ENCODE results near the gene SLC49A4.

The SLC49A4 gene

GRCh38 chr3:122907471-122907870, 112.6 kb downstream of the SLC49A4 start:
- DNase-seq (ENCODE audit: low read depth), result no peak

DNA sequence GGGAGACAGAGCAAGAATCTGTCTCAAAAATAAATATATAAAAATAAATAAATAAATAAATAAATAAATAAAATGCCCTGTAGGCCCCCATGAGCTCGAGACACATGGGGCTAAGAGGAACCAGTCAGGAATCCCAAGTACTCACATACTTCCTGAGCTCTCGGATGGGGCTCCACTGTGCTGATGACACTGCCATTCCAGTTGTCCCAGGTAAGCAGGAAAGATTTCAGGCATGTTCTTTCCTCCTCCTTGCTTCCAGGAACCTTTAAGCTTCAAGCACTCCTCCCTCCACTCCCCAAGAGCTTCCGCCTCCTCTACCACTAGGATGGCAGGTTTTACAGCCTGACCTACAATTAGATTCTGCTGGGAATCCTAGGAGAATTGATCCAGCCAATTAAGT, 113.4 kb downstream of the SLC49A4 start:
- no peak for DNase-seq (ENCODE audit: low read depth)

- DNase-seq (ENCODE audit: low read depth), result no peak
Observed at GRCh38 chr3:122911901-122912300, 117.0 kb downstream of the SLC49A4 start.

GRCh38 chr3:122912772-122913538, 118.1 kb downstream of the SLC49A4 start:
- DNase-seq (ENCODE audit: low read depth), result no peak

- DNase-seq (ENCODE audit: low read depth), result no peak
Observed at GRCh38 chr3:122913539-122914100, 118.8 kb downstream of the SLC49A4 start.

GRCh38 chr3:122915300-122916055, 120.6 kb downstream of the SLC49A4 start:
- DNase-seq (ENCODE audit: low read depth), result no peak

DNA sequence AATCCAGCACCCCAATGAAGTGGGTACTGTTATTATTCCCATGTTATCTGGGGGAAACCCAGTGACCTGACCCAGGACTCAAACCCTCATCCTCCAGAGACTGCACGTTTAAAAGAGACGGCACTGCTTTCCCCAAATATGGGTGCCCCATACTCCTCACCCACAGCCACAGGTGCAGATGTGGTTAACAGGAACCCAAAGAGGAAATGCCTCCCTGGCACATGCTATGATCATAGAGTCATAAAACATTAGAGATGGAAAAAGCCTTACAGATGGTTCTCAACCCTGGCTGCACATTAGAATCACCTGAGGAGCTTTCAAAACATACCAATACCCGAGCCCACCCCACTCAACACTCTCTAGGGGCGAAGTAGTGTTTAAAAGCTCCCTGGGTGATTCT, 121.2 kb downstream of the SLC49A4 start:
- DNase-seq (ENCODE audit: low read depth), result no peak

- DNase-seq (ENCODE audit: low read depth), result no peak
Observed at GRCh38 chr3:122916580-122916979, 121.7 kb downstream of the SLC49A4 start.

- no peak for DNase-seq (ENCODE audit: low read depth)
Observed at GRCh38 chr3:122917412-122917811, 122.5 kb downstream of the SLC49A4 start.

DNA sequence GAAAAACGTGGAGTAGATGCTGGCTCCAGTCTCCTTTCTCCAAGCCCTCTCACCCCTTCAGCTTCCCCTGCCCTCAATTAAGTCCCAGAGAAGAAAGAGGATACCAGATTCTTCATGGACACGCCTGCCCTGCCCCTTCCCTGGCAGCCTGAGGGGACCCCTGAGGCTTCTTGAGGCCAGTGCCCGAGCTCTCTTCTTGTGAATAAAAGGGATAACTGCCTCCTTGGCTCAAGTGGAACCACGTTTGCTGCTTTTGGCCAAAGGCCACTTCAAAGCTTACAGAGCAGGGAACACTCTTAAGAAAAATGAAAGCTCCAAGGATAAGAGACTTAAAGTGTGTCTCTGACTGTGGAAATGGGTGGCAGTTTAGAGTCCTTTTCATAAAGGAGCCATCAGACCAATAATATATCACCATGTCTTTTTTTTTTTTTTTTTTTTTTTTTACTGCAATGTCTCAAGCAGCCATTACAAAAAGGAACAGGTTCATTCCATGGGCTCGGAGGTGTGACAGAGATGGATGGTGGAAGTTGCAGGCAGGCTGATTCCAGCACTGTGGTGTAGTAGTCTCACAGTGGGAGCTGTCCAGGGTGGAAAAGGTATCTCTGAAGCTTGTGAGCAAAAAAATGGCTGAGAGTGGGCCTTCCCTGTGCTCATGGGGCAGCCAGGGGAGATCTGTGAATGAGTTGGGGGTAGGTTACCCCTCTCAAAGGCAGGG, 123.9 kb downstream of the SLC49A4 start:
- DNase-seq (ENCODE audit: low read depth), result no peak

GRCh38 chr3:122919291-122919610, 124.4 kb downstream of the SLC49A4 start:
- no peak for DNase-seq (ENCODE audit: low read depth)

GRCh38 chr3:122920986-122921385, 126.1 kb downstream of the SLC49A4 start:
- no peak for DNase-seq (ENCODE audit: low read depth)

DNA sequence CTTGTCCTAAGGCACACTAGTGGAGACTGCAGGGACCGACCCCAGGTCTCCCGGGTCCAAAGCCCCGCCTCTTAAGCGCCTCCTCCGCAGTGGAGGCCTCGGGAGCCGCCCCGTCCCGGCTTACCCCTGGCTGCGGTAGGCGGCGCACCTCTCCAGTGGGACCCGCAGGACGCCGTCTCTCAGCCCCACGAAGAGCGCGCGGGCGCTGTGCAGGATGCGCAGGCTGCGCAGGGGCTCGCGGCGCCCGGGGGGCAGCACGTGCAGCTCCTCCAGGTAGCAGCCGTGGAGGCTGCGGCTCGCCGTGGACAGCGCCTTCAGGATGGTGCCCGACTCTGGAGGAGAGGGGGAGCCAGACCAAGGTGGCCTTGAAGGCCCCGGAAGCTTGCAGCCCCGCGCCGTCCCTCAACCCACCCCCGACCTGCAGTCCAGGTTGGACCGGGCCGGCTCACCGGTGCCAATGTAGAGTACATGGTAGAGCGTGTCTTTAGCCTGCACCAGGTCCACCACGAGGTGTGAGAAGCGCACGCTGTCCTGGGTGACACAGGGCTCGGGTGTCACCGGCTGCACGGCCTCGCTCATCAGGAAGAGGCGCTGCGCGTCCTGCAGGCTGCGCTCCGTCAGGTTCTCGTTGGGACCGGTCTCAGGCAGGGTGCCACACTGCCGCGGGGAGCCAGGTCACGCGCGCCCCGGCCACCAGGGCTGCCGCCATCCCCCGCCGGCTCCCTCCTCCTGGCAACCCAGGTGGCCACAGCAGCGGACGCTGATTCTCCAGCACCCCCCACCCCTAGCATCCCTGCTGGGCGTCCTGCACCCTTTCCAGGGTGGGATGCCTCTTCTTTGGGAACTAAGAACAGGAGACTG, 127.2 kb downstream of the SLC49A4 start:
- DNase-seq (ENCODE audit: low read depth), result no peak

GRCh38 chr3:122923611-122924010, 128.7 kb downstream of the SLC49A4 start:
- DNase-seq (ENCODE audit: low read depth), result no peak

DNA sequence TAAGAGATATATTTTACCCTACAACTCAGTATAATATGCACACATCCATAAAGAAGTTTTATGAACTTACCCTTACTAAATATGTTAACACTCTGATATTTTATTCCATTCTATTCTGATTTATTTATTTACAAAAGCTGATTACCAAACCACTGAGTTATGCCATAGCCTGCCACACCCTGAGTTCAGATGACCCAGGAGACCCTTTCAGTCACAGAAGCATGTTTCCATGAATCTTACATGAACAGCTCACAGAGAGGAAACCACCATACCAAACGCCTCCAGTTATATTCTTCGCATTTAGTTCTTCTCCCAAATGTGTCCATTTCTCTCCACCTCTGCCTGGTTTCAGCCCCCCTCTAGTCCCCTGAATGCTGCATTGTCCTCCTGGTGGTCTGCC, 129.2 kb downstream of the SLC49A4 start:
- DNase-seq (ENCODE audit: low read depth), result no peak

DNA sequence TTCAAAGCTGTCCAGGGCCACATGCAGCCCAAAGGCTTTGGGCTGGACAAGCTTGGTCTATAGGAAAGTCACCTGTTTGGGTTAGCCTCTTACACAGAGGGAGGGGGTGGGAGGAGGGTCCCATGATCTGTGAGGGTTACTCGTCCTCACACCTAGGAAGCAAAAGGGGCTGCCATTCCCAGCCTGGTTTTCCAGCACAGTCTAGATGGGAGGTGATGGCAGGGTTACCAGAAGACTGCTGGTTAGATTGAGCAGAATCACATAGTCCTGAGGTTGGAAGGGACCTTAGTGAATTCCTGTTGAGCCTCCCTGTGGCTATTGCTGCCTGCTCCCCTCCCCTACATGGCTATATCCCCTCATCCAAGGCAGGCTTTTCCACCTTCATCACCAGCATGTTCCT, 130.9 kb downstream of the SLC49A4 start:
- DNase-seq (ENCODE audit: low read depth), result no peak

DNA sequence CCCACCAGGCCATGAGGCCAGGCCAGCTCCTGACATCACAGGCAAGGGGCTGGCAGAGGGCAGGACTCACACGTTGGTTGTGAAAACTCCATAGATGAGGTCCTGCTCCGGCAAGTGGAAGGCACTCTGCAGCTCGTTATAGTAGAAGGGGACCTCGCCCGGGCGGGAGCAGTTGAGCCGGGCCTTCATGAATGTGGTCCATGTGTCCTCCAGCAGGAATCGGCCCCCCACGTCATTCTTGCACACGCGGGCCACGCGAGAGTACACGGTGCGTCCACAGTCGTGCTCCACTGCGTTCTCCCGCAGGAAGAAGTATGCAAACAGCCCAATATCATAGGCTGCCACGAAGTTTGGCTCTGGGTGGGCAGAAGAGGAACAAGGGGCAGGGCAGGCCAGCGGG, 131.5 kb downstream of the SLC49A4 start:
- DNase-seq (ENCODE audit: low read depth), result no peak

DNA sequence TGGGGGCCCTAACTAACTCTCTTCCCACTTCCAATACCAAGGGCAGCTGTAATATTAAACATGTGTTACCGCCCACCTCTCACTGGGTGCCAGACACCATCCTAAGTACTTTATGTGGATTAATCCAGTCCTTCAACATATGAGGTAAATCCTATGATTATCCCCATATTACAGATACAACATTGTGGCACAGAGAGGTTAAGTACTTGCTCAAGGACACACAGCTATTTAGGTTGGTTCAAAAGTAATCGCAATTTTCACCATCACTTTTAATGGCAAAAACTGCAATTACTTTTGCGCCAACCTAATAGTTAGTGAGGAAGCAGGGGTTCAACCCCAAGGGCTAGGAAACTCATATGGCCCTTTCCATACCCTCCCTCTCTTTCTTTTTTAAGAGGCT, 131.9 kb downstream of the SLC49A4 start:
- DNase-seq (ENCODE audit: low read depth), result no peak

- DNase-seq (ENCODE audit: low read depth), result no peak
Observed at GRCh38 chr3:122927726-122928125, 132.9 kb downstream of the SLC49A4 start.

- DNase-seq (ENCODE audit: low read depth), result no peak
Observed at GRCh38 chr3:122928396-122929187, 133.7 kb downstream of the SLC49A4 start.
